Endothelial cell of umbilical vein (primary cell): ENCODE results near the gene CPZ.

Experiments used
- CTCF ChIP-seq, 2 donors: IDR thresholded peaks; 1 replicate in 1 of 2; 2 replicates in 1 of 2; pipeline ENCODE4 v1.5.1; 2011; ENCODE audit warnings: low read length in 2 of 2, mild to moderate bottlenecking in 2 of 2, moderate library complexity in 2 of 2, control low read depth in 1 of 2, inconsistent platforms in 1 of 2, low read depth in 1 of 2; ENCODE audit not compliant: insufficient read depth in 1 of 2; ENCODE audit errors: extremely low read depth in 1 of 2
- EZH2 ChIP-seq: IDR thresholded peaks from 2 replicates; pipeline ENCODE4 v1.6.1; 2012; ENCODE audit warnings: borderline replicate concordance, low read depth, mild to moderate bottlenecking, moderate library complexity, low read length, inconsistent platforms; ENCODE audit not compliant: severe bottlenecking
- FOS ChIP-seq: IDR thresholded peaks from 2 replicates; pipeline ENCODE4 v1.6.1; 2011; ENCODE audit warnings: mild to moderate bottlenecking, low read length, moderate library complexity, borderline replicate concordance; ENCODE audit not compliant: insufficient read depth
- GATA2 ChIP-seq: IDR thresholded peaks from 2 replicates; pipeline ENCODE4 v1.7.0; 2011; ENCODE audit warnings: low read depth, mild to moderate bottlenecking, moderate library complexity, mixed read lengths, low read length; ENCODE audit not compliant: insufficient read length, insufficient read depth
- JUN ChIP-seq: IDR thresholded peaks from 2 replicates; pipeline ENCODE4 v1.6.1; 2011; ENCODE audit warnings: borderline replicate concordance, low read depth; ENCODE audit not compliant: insufficient read length, insufficient read depth
- MAX ChIP-seq: IDR thresholded peaks from 2 replicates; pipeline ENCODE4 v1.6.1; 2011; ENCODE audit not compliant: insufficient read depth, insufficient read length
- MYC ChIP-seq: IDR thresholded peaks from one replicate; pipeline ENCODE4 v1.6.1; 2011; ENCODE audit warnings: mild to moderate bottlenecking, low read depth, low read length
- POLR2A ChIP-seq: IDR thresholded peaks from 2 replicates; pipeline ENCODE4 v1.6.1; 2012; ENCODE audit warnings: low read depth, mild to moderate bottlenecking, control low read depth, low read length
- POLR2AphosphoS5 ChIP-seq: IDR thresholded peaks from 2 replicates; pipeline ENCODE4 v1.6.1; 2012; ENCODE audit warnings: low read depth, mild to moderate bottlenecking, control low read depth, low read length, moderate library complexity; ENCODE audit not compliant: insufficient read depth

- TF ChIP-seq CTCF (IDR thresholded peaks at IDR 0.05; ENCODE audit: extremely low read depth in 1 of 2, insufficient read depth in 1 of 2, low read depth in 1 of 2, low read length in 2 of 2) (no peak), EZH2 (no peak), POLR2A (no peak), POLR2AphosphoS5 (no peak), MAX (no peak), GATA2 (no peak), JUN (no peak), FOS (no peak), MYC (no peak)
These were observed 14.6 kb upstream of the CPZ start for GRCh38 chr4:8577972-8578371.
